ENCODE results near the gene COX8C.
"Not testable (repeated sequence)": the region's sequence is repeated elsewhere in the genome, so short reads cannot be mapped to it uniquely, and the experiment has no call there.

The COX8C gene

DNA sequence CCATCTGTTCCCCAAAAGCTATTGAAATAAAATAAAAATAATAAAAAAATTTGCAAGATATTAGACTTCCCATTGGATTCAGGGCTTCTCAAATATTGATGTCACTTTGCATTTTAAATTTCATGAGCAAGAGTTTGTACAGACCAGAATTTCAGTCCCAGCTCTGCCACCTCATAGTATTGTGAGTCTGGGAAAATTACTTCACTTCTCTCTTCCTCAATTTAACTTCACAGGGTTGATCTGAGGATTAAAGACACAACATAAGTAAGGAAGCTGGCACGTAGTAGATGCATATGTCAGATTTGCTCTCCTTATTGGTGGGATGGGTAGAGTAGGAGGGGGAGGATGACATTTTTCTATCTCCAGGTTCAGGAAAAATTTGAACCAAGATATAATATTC is 32.8 kb downstream of the COX8C start:
- no peak for DNase-seq

DNA sequence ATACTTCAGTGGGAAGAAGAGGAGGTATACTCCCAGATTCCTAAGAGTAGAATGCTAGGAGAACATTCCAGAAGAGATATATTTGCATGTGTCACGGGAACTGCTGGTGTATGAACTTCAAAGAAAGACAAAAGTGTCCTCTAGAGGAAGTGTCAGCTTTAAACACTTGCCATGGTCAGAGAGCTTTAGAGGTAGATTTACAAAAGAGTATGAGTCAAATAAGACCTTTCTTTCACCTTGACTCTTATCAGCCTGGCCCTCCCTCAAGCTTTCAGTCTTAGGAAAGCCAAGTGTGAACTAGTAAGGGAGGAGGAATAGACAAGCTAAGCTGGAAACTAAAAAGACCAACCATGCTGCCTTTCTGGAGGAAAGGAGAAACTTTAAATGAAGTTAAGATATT is 34.7 kb downstream of the COX8C start:
- DNase-seq = no peak

DNA sequence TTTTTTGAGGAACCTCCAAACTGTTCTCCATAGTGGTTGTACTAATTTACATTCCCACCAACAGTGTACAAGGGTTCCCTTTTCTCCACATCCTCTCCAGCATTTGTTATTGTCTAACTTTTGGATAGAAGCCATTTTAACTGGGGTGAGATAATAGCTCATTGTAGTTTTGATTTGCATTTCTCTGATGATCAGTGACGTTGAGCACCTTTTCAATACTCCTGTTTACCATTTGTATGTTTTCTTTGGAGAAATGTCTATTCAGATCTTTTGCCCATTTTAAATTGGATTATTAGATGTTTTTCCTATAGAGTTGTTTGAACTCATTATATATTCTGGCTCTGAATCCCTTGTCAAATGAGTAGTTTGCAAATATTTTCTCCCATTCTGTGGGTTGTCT is 37.3 kb downstream of the COX8C start:
- not testable (repeated sequence) for DNase-seq

DNA sequence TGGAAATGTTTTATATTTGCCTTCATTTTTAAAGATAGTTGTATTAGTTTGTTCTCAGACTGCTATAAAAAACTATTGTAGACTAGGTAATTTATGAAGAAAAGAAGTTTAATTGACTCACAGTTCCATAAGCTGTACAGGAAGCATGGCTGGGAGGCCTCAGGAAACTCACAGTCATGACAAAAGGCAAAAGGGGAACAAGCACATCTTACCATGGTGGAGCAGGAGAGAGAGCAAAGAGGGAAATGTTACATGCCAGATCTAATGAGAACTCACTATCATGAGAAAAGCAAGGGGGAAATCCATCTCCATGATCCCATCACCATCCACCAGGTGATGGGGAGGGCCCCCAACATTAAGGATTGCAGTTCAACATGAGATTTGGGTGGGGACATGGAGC is 48.2 kb downstream of the COX8C start:
- no peak for DNase-seq

DNA sequence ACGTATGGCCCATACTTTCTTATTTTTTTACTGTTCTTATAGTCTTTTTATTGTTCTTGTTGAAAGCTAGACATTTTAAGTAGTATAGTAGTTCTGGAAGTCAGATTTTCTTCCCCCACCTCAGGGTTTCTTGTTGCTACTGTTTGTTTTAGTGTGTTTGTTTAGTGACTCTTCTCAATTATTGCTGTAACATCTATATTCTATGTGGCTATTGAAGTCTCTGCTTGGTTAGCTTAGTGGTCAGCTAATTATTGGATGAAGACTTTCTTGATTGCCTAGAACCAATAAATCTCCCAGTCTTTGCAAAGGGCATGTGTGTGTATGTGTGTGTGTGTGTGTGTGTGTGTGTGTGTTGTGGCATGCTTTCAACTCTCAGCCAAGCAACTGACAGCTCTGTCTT is 49.5 kb downstream of the COX8C start:
- no peak for DNase-seq
